ENCODE results near the gene ASS1. TPM values are rescaled to one million over a fixed set of nuclear protein-coding genes. Genes with fewer than 3 reads are reported as not detected.

ASS1 gene
- polyA plus RNA-seq, 4 donors, result 285 to 349 (median 306) TPM

GRCh38 chr9:130491830-130492482 is 47.2 kb downstream of the ASS1 start:
- no peak for DNase-seq (ENCODE audit: low read depth in 4 of 4, low spot score in 2 of 4)

GRCh38 chr9:130493021-130493420 is 48.3 kb downstream of the ASS1 start:
- DNase-seq (ENCODE audit: low read depth in 4 of 4, low spot score in 2 of 4), result no peak

- no peak for DNase-seq (ENCODE audit: low read depth in 4 of 4, low spot score in 2 of 4)
Observed at GRCh38 chr9:130493476-130493875, 48.7 kb downstream of the ASS1 start.

GRCh38 chr9:130495067-130495466 is 50.3 kb downstream of the ASS1 start:
- no peak for DNase-seq (ENCODE audit: low read depth in 4 of 4, low spot score in 2 of 4)

- no peak for DNase-seq (ENCODE audit: low read depth in 4 of 4, low spot score in 2 of 4)
Observed at GRCh38 chr9:130497139-130497538, 52.4 kb downstream of the ASS1 start.

GRCh38 chr9:130498298-130498917 is 53.6 kb downstream of the ASS1 start:
- no peak for DNase-seq (ENCODE audit: low read depth in 4 of 4, low spot score in 2 of 4)

- DNase-seq (ENCODE audit: low read depth in 4 of 4, low spot score in 2 of 4), result no peak
Observed at GRCh38 chr9:130498918-130499698, 54.3 kb downstream of the ASS1 start.

- no peak for DNase-seq (ENCODE audit: low read depth in 4 of 4, low spot score in 2 of 4)
Observed at GRCh38 chr9:130499804-130500263, 55.1 kb downstream of the ASS1 start.

GRCh38 chr9:130500340-130501180 is 55.8 kb downstream of the ASS1 start:
- no peak for DNase-seq (ENCODE audit: low read depth in 4 of 4, low spot score in 2 of 4)

GRCh38 chr9:130501639-130502038 is 56.9 kb downstream of the ASS1 start:
- DNase-seq (ENCODE audit: low read depth in 4 of 4, low spot score in 2 of 4), result no peak

- DNase-seq (ENCODE audit: low read depth in 4 of 4, low spot score in 2 of 4), result no peak
Observed at GRCh38 chr9:130508218-130508617, 63.5 kb downstream of the ASS1 start.

- DNase-seq (ENCODE audit: low read depth in 4 of 4, low spot score in 2 of 4), result no peak
Observed at GRCh38 chr9:130512199-130512598, 67.4 kb downstream of the ASS1 start.

GRCh38 chr9:130513078-130513477 is 68.3 kb downstream of the ASS1 start:
- DNase-seq (ENCODE audit: low read depth in 4 of 4, low spot score in 2 of 4), result no peak

GRCh38 chr9:130518233-130518632 is 73.5 kb downstream of the ASS1 start:
- no peak for DNase-seq (ENCODE audit: low read depth in 4 of 4, low spot score in 2 of 4)

GRCh38 chr9:130518943-130519799 is 74.4 kb downstream of the ASS1 start:
- no peak for DNase-seq (ENCODE audit: low read depth in 4 of 4, low spot score in 2 of 4)

- DNase-seq (ENCODE audit: low read depth in 4 of 4, low spot score in 2 of 4), result no peak
Observed at GRCh38 chr9:130519927-130520326, 75.2 kb downstream of the ASS1 start.

GRCh38 chr9:130521715-130522114 is 77.0 kb downstream of the ASS1 start:
- DNase-seq (ENCODE audit: low read depth in 4 of 4, low spot score in 2 of 4), result no peak

GRCh38 chr9:130522233-130522808 is 77.6 kb downstream of the ASS1 start:
- no peak for DNase-seq (ENCODE audit: low read depth in 4 of 4, low spot score in 2 of 4)

GRCh38 chr9:130523921-130524320 is 79.2 kb downstream of the ASS1 start:
- DNase-seq (ENCODE audit: low read depth in 4 of 4, low spot score in 2 of 4), result no peak
